CD4-positive, alpha-beta T cell treated with Interleukin-17A for 1 hour (primary cell): Measurements from ENCODE around the gene ASAP3.
"Not testable (repeated sequence)": the region's sequence is repeated elsewhere in the genome, so short reads cannot be mapped to it uniquely, and the experiment has no call there.

ENCODE experiments used
- DNase-seq: peaks from one replicate; pipeline ENCODE4 v3.0.0-alpha.2; 2020

Gene ASAP3

DNA sequence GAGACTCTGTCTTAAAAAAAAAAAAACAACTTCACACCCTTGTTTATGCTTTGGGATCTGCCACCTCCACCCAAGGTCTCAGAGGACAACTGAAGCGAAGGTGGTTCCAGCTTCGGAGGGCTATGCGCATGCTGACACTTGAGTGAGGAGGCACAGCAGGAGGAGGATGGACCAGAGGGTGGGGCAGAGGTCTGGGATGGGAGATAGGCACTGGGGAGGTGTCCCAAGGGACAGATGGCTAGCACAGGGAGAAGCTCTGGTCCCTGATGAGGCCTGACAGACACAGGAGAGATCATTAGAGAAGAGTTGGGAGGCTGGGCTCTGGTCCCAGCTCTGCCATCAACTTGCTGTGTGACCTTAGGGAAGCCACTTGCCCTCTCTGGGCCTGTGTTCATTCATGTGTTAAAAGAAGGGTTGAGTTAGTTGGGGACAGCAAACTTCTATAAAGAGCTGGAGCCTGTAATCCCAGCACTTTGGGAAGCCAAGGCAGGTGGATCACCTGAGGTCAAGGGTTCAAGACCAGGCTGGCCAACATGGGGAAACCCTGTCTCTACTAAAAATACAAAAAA is 30.2 kb upstream of the ASAP3 start:
- DNase-seq = no peak

DNA sequence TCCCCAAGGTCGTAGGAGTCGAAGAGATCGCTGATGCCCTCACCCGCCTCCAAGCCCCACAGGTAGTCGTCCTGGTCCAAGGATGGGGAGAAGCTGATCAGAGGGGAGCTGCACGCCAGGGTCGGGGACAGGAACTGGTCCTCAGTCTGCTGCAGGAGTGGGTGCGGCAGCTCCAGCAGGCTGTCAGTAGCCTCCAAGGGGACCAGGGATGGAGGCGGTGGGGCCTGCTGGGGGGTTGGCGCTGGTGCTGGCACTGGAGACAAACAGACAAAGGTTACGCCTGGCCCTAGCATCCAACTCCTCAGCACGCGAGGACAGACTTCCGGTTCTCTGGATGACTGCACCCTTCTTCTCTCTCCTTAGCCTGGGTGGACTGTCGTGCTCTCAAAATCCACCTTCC is 25.9 kb upstream of the ASAP3 start:
- no peak for DNase-seq

DNA sequence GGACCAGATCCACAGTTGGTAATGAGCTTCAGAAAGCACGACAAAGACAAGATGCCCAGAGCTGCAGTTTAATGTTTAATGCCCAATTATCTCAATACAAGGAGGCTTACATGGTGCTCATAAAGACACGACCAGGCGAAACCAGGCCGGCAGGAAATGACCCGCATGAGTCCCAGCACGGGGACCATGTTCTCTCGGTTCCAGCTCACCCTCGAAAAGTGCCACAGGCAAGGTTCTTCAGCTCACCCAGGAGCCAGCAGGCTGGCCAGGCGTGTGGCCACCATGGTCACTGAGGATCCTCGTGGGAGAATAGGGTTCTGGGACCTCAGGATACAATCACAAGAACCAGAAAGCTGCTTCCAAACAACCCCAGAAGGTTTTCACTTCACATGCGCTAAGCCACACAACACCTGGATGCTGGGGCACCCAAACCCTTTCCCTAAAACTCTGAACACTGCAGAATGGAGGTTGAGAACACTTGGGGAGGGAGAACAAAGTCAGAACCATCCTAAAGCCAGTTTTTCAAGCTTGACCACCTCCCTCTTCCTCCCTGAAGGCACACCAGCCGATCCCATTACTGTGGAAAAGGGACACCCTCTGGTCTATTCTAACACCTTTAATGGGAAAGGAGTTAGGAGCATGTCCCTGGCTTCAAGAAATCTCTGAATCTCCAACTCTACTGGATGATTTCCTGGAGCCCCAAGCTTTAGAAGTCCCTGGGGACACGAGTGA is 22.6 kb upstream of the ASAP3 start:
- DNase-seq = no peak

DNA sequence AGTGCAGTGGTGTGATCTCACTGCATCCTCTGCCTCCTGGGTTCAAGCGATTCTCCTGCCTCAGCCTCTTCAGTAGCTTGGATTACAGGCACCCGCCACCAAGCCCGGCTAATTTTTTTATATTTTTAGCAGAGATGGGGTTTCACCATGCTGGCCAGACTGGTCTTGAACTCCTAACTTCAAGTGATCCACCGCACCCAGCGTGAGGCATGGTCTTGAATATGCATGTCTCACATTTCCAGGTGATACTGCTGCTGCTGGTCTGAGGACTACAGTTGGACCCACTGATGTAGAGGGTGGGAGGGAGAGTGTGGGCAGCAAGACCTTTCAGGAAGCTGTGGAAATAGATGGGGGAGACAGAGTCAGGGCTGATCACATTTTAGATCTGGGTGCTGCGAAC is 21.9 kb upstream of the ASAP3 start:
- no peak for DNase-seq

DNA sequence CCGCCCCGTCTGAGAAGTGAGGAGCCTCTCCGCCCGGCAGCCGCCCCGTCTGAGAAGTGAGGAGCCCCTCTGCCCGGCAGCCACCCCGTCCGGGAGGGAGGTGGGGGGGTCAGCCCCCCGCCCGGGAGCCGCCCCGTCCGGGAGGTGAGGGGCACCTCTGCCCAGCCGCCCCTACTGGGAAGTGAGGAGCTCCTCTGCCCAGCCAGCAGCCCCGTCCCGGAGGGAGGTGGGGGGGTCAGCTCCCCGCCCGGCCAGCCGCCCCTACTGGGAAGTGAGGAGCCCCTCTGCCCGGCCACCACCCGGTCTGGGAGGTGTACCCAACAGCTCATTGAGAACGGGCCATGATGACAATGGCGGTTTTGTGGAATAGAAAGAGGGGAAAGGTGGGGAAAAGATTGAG is 20.2 kb upstream of the ASAP3 start:
- DNase-seq = not testable (repeated sequence)

DNA sequence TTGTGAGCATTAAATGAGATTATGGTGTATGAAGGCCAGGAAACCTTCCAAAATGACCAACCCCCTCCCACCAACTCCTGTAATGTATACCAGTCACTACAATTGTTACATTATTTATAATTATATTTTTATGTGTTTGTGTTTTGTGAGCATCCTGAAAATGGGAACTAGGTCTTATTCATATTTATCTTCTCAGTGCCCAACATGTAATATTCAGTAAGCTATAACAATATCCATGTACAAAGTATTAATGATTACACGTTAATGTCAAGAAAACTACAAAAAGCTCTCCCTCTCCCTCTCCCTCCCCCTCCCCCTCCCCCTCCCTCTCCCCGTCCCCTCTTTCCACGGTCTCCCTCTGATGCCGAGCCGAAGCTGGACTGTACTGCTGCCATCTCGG is 19.0 kb upstream of the ASAP3 start:
- DNase-seq = no peak

DNA sequence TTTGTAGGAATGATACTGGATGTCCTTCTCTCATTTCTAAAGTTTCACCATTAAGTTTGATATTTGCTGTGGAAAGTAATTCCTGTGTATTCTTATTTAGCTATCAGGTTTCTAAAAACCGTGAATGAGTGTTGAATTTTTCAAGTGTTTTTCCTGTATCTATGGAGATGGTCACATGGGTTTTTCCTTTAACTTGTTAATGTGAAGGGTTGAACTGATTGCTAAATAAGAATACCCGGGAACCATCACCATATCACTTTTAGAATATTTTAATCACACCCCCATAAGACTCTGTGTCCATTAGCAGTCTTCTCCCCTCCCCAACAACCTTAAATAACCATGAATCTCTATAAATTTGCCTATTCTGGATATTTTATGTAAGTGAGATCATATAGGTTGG is 16.5 kb upstream of the ASAP3 start:
- DNase-seq = no peak

DNA sequence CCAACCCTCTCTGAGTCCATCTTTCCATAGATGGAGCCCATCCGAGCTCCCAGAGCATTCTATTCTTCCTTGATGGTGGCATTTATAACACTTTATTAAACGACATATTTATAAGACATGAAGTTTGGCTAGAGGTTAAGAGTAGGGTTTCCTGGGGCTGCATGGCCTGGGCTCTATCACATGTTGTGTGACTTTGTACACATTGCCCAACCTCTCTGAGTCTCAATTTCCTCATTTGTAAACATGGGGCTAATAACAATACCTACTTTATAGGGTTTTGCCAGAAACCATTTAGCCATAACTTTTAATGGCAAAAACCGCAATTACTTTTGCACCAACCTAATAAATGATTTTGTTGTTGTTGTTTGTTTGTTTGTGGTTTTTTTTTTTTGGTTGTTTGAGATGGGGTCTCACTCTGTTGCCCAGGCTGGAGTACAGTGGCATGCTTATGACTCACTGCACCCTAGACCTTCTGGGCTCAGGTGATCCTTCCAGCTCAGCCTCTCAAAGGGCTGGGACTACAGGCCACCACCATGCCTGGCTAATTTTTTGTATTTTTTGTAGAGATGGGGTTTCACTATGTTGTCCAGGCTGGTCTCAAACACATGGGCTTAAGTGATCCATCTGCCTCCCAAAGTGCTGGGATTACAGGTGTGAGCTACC is 13.9 kb upstream of the ASAP3 start:
- no peak for DNase-seq

DNA sequence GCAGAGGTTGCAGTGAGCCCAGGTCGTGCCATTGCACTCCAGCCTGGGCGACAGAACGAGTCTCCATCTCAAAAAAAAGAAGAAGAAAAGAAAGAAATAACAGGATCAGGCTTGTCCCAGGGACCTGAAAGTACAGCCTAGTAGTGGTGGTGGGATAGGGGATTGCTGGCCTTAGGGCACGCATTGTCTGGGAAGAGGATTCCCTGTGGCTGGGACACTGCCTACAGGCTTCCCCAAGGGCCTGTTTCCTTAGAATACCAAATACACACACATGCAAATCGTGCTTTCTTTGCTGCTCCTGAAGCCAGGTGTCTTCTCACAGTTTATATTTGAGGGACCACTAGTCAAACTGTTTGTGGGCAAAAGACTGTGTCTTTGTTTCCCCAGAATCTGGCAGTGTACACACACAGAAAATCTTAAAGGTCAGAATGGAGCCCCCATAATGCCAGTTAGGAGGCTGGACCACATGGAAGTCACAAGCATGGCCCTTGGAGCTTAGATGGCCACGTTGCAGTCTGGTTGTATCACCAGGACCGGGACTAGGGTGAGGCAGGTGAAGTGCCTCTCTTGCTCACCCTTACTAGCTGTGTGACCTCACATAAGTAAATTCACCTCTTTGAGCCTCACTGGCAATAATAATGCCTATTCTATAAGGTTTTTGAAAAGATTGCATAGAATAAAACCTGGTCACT is 12.7 kb upstream of the ASAP3 start:
- no peak for DNase-seq

DNA sequence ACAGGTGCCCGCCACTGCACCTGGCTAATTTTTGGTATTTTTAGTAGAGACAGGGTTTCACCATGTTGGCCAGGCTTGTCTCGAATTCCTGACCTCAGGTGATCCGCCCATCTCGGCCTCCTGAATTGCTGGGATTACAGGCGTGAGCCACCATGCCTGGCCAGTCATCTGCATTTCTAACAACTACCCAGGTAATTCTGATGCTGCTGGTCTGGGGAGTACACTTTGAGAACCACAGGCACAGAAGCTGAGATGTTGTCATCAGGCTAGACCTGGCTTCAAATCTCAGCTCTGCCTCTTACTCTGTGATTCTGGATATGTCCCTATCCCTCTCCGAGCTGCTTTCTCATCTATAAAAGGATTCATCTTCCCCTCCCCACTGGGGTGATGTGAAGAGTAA is 10.9 kb upstream of the ASAP3 start:
- not testable (repeated sequence) for DNase-seq

DNA sequence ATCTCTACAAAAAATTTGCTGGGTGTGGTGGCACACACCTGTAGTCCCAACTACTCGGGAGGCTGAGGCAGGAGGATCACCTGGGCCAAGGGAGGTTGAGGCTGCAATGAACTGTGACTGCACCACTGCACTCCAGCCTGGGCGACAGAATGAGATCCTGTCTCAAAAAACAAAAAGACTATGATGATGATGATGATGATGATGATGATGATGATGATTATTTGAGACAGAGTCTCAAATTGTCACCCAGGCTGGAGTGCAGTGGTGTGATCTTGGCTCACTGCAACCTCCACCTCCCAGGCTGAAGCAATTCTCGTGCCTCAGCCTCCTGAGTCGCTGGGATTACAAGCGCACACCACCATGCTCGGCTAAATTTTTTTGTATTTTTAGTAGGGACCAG is 8.8 kb upstream of the ASAP3 start:
- DNase-seq = not testable (repeated sequence)

DNA sequence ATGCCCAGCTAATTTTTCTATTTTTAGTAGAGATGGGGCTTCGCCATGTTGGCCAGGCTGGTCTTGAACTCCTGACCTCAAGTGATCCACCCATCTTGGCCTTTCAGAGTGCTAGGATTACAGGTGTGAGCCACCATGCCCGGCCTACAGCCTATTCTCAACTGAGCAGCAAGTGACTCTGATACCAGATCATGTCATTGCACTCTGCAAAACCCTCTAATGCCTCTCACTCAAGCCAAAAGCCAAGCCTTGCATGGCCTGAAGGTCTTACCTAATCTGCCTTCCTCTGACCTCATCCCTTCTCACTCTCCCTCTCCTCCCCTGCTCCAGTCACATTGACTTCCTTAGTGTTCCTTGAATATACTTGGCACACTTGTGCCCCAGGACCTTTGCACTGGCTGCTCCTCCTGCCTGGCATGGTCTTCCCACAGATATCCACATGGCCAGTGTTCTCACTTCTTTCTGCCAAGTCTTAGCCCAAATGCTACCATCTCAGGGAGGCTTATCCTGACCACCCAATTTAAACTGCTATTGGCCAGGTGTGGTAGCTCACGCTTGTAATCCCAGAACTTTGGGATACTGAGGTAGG is 8.2 kb upstream of the ASAP3 start:
- no peak for DNase-seq

DNA sequence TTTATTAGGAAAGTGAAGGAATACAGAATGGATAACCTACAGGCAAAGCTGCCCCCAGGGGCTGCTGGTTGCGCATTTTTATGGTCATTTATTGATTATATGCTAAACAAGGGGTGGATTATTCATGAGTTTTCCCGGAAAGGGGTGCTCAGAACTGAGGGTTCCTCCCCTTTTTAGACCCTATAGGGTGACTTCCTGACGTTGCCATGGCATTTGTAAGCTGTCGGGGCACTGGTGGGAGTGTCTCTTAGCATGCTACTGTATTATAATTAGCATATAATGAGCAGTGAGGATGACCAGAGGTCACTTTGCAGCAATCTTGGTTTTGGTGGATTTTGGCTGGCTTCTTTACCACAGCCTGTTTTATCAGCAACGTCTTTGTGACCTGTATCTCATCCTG is 5.9 kb upstream of the ASAP3 start:
- DNase-seq = no peak

DNA sequence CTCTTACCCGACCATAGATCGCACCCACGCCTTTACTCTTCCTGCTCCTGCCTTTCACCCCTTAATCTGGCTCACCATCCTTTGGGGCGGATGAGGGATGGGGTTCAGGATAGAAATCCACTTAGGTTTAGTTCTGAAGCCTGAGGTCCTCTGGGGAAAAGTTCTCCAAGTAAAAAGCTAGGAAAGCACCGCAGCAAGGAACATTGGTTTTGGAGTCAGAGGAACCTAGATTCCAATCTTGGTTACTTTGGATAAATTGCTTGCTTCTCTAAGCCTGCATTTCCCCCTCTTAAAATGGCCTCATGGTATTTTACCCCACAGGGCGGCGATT is 988 bp upstream of the ASAP3 start:
- DNase-seq = no peak

DNA sequence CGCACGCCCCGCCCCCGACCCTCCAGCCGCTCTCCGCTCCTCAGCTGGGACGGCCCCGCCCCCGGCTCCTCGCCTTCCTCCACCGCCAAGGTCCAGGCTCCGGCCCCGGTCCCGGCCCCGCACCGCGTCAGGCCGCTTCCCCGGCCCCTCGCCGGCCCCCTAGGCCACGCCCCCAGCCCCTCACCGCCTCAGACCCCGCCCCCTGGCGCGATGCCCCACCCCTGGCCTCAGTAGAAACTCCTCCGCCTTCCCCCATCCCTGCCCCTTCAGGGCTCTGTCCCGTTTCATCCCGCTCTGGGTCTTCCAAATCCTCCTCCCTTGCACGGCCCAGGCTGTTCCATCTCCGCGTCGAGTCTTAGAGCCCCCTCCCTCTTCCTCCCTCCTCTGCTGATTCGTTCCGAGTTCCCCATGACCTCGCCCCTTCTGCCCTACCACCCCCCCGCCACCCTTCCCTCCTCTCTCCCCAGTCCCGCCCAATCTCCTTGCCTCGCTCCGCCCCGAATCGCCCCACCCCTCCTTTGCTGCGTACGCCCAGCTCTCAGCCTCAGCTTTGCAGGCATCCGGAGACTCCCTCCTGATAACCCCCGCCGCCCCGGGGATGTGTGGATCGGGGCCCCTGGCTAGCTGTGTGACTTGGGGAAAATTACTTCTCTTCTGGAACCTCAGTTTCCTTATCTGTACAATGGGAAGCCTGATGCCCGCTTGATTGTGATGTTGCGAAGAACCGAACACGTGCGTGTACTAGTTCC is 448 bp upstream of the ASAP3 start:
- peak; percentile 94 for DNase-seq

DNA sequence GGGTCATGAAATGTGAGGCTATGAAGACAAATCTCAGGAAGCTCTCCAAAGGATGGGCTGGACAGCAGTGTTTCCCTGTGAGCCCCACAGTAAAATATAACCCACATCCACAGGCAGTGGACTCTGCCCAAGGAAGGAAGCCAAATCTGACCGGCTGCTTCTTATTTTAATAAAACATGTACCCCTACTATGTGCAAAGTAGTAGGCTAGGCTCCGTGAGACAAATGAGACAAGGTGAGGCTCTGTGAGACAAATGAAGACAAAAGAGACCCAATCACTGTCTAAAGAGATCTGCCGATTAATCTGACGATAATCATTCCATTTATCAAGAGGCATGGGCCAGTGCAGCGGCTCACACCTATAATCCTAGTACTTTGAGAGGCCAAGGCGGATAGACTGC is 2.1 kb downstream of the ASAP3 start:
- DNase-seq = no peak

DNA sequence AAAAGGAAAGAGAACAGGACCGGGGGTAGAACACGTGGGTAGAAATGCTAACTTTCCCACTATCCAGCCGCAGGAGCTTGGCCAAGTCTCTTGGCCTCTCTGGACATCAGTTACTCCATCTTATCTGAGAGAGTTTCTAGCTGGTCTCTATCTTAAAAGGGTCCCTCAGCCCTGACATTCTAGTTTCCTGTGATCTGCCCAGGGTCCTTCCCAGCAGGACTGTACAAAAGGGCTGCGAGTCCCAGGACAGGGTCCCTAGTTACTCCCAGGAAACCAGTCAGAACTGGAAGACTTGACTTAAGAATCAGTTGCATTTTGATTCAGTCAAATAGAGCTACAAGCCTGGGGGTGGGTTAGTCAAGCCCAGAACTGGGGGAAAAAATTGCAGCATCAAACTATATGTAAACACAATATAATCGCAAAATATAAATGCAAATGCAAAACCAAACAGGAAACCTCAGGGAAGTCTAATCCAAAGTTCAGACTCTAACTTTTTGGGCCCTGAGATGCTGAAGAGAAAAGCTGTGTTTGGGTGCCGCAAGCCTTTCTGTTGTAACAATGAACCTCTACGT is 2.9 kb downstream of the ASAP3 start:
- DNase-seq = no peak

DNA sequence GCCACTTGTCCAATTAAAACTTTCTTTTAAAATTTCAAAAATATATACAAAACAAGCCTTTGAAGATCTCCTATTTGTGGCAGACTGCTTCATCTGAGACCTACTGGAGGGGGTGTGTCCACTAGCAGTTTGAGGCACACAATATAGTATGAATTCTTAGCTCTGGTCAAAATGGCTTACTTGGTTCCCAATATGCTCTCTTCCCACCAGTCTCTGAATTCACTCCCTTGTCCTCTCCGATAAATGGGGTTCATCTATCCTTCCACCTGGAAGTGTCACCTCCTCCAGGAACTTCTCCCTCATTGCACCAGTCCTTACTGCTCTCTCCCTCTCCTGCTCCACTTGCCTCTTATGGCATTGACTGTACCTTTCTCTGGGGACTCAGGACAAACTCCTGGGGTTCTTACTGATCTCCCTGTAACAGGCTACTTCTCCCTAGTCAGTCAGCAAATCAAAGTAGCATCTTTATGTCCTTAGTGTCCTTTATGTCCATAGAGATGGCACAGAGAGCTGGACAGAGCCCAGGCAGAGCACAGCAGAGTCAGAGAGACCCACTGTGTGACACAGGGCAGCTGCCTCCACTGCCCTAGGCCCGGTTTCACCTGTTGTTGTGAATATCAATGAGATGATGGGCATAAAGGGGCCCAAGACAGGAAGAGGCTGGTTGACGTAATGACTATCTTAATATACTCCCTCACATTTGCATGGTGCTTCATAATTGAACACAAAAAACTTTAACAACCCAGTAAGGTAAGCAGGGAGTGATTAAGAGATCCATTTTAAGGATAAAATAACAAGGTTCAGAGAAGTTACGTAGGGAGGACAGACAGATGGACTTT is 3.6 kb downstream of the ASAP3 start:
- no peak for DNase-seq

DNA sequence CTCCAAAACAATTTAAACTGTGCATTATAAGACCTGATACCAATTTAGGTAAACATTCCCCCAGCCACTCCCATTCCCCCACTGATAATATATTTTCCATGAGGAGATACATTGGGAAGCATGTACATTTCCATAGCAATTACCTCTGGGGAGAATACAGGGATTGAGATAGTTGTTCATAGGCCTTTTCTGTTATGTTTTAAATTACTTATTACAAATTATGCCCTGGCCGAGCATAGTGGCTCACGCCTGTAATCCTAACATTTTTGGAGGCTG is 4.4 kb downstream of the ASAP3 start:
- DNase-seq = no peak

DNA sequence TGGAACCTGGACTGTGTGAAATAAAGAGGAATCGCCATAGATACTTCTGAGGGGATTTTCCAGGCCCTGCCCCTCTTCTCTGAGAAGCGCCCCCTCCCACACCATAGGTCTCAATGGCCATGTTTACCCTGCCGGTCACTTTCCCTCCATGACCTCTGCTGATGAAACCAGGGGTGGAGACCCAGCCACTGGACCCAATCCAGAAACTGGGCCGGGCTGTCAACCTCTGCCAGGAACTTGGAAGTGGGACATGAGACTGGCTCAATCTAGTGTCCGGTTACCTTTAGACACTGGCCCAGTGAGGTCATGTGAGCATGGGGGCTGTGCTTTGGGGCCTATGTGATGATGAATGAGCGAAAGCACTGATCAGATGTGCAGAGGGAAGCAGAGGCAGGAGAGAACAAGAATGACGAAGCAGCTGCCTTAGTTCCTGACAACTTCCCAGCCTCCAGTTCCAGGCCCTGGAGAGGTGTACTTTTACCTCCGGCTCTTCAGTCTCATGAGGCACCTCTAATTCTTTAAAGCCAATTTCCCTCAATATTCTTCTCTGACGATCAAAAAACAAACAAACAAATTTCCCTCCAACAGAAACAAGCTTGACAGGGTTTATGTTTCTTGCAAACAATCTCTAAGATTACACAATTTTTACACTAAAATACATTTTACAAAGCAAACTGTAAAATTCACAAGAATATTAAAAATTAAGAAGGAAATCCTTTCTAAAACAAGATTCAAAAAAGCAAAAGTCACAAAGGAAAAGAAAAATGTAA is 4.9 kb downstream of the ASAP3 start:
- no peak for DNase-seq
